Measurements from ENCODE around the gene ACTN1. TPM values are rescaled to one million over a fixed set of nuclear protein-coding genes. Genes with fewer than 3 reads are reported as not detected.

ACTN1 gene
- total RNA-seq, 1 experiment from 2014 or later = 318 TPM

GRCh38 chr14:68937471-68938270, 41.4 kb downstream of the ACTN1 start:
- DNase-seq (ENCODE audit: low read depth) = peak; percentile 43

- no peak for DNase-seq (ENCODE audit: low read depth)
Observed at GRCh38 chr14:68936980-68937379, 42.1 kb downstream of the ACTN1 start.

GRCh38 chr14:68936476-68936875, 42.6 kb downstream of the ACTN1 start:
- no peak for DNase-seq (ENCODE audit: low read depth)

- DNase-seq (ENCODE audit: low read depth) = no peak
Observed at GRCh38 chr14:68935761-68936214, 43.3 kb downstream of the ACTN1 start.

GRCh38 chr14:68934066-68934465, 45.0 kb downstream of the ACTN1 start:
- DNase-seq (ENCODE audit: low read depth) = no peak

GRCh38 chr14:68932686-68933085, 46.4 kb downstream of the ACTN1 start:
- DNase-seq (ENCODE audit: low read depth) = no peak

- DNase-seq (ENCODE audit: low read depth) = no peak
Observed at GRCh38 chr14:68932231-68932630, 46.9 kb downstream of the ACTN1 start.

GRCh38 chr14:68931474-68932051, 47.5 kb downstream of the ACTN1 start:
- no peak for DNase-seq (ENCODE audit: low read depth)

- no peak for DNase-seq (ENCODE audit: low read depth)
Observed at GRCh38 chr14:68931063-68931462, 48.0 kb downstream of the ACTN1 start.

- DNase-seq (ENCODE audit: low read depth) = no peak
Observed at GRCh38 chr14:68929623-68930307, 49.3 kb downstream of the ACTN1 start.

GRCh38 chr14:68928770-68929550, 50.1 kb downstream of the ACTN1 start:
- no peak for DNase-seq (ENCODE audit: low read depth)

- DNase-seq (ENCODE audit: low read depth) = no peak
Observed at GRCh38 chr14:68927956-68928675, 51.0 kb downstream of the ACTN1 start.

- no peak for DNase-seq (ENCODE audit: low read depth)
Observed at GRCh38 chr14:68927089-68927488, 52.0 kb downstream of the ACTN1 start.

GRCh38 chr14:68926236-68926635, 52.9 kb downstream of the ACTN1 start:
- peak; percentile 42 for DNase-seq (ENCODE audit: low read depth)

- DNase-seq (ENCODE audit: low read depth) = no peak
Observed at GRCh38 chr14:68925373-68925772, 53.7 kb downstream of the ACTN1 start.

GRCh38 chr14:68924186-68925158, 54.6 kb downstream of the ACTN1 start:
- DNase-seq (ENCODE audit: low read depth) = no peak

GRCh38 chr14:68922886-68923285, 56.2 kb downstream of the ACTN1 start:
- no peak for DNase-seq (ENCODE audit: low read depth)

- no peak for DNase-seq (ENCODE audit: low read depth)
Observed at GRCh38 chr14:68922201-68922621, 56.9 kb downstream of the ACTN1 start.

GRCh38 chr14:68921666-68922065, 57.4 kb downstream of the ACTN1 start:
- DNase-seq (ENCODE audit: low read depth) = no peak

- DNase-seq (ENCODE audit: low read depth) = no peak
Observed at GRCh38 chr14:68921049-68921448, 58.1 kb downstream of the ACTN1 start.

Data from LHCN-M2 (cell line).